AG09309 (cell line): ENCODE results near the gene KREMEN2.

Experiments used
- DNase-seq: peaks from one replicate; pipeline ENCODE4 v3.0.0-alpha.2; 2010; ENCODE audit warnings: low read depth
- H3K4me3 ChIP-seq: 2 replicates; pipeline ENCODE4 v1.5.1; 2011; ENCODE audit warnings: mild to moderate bottlenecking, low read depth, low read length, moderate library complexity; ENCODE audit not compliant: control insufficient read depth
- TF ChIP-seq, protein P1 (sequence below): IDR thresholded peaks from 2 replicates; pipeline ENCODE4 v1.5.1; 2011; ENCODE audit warnings: mild to moderate bottlenecking, low read depth, low read length, inconsistent platforms; ENCODE audit not compliant: insufficient read depth, control insufficient read depth; ENCODE audit errors: missing control alignments

The KREMEN2 gene

DNA sequence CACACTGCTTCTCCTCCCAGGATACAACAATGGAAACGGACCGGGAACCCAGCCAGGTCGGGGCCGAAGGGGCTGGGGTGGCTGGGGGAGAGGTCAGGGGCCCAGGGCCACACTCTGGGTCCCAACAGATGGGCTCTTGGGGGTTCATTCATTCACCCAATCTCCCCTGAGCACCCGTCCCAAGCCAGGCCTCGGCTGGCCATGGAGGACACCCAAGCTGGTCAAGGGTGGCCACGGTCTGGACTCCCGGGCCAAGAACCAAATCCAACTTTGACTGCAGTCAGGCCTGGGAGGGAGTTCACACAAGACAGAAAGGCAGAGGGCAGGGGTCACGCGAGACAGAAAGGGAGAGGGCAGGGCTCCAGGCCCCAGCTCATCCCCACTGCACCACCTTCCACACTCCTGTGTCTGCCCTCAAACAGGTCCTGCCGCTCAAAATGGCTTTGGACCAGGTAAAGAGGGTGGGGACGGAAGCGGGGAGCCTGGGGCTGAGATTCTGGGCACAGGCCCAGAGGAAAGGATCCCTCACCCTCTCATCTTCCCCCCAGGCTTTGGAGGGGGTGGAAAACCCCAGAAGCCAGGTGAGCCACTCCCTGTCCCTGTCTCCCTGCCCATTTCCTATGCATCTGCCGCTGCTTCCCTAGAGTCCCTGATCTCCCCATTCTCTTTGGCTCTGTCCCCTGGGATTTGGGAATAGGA, 28.5 kb downstream of the KREMEN2 start:
- no peak overlapping the region for H3K4me3 ChIP-seq
- no peak for DNase-seq
- TF ChIP-seq, protein P1, sequence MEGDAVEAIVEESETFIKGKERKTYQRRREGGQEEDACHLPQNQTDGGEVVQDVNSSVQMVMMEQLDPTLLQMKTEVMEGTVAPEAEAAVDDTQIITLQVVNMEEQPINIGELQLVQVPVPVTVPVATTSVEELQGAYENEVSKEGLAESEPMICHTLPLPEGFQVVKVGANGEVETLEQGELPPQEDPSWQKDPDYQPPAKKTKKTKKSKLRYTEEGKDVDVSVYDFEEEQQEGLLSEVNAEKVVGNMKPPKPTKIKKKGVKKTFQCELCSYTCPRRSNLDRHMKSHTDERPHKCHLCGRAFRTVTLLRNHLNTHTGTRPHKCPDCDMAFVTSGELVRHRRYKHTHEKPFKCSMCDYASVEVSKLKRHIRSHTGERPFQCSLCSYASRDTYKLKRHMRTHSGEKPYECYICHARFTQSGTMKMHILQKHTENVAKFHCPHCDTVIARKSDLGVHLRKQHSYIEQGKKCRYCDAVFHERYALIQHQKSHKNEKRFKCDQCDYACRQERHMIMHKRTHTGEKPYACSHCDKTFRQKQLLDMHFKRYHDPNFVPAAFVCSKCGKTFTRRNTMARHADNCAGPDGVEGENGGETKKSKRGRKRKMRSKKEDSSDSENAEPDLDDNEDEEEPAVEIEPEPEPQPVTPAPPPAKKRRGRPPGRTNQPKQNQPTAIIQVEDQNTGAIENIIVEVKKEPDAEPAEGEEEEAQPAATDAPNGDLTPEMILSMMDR: no peak

DNA sequence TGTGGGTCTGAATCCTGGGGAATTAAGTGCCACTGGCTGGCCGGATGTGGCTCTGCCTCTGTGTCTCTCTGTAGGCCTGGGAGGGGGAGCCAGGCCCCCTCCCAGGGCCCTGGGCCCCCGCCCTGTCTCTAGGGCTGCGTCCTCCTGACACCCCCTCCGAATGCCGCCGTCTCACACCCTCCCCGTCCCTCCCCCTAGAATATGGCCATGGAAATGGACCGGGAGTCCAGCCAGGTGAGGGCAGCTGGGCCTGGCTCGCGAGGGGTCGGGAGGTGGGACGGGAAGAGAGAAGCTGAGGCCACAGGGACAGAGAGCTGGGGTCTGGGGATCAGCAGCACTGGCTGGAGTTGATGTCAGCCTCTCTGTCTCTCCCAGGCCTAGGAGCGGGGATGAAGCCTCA, 32.2 kb downstream of the KREMEN2 start:
- H3K4me3 ChIP-seq: no peak overlapping the region
- DNase-seq: no peak
- TF ChIP-seq, protein P1: no peak

DNA sequence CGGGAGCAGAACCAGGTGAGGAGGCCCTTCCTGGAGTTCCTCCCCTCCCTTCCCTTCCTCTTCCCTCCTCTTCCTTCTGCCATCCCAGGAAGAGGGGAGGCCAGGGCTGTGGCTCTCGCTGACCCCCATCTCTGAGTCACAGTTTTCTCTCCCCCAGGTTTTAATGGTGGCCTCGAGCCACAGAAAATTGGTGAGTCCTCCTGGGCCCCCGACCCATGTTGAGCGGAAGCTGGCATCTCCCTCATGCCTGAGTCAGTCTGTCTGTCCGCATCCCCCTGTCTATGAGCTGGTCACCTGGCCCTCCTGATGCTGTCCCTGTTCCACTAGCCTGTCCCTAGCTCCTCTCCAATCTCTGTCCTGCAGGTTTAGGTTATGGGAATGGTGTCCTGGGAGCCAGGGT, 35.9 kb downstream of the KREMEN2 start:
- no peak for DNase-seq
- H3K4me3 ChIP-seq: no peak overlapping the region
- TF ChIP-seq, protein P1: no peak

DNA sequence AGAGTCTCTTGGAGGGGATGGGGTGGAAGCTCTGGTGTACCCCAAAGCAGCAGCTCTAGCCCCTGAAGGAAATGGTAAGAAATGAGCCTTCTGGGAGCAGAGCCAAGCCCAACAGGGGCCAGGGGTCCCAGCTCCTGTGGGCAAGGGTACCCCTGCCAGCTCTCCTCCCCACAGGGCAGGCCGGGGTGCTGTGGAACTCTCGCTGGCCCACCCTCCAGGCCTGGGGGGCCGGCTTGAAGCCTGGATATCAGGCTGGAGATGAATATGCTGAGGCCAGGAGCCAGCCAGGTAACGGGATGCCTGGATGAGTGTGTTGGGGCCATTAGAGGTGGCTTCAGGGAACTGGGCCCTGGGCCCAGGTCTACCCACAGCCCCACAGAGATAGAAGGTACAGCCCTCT, 36.5 kb downstream of the KREMEN2 start:
- H3K4me3 ChIP-seq: no peak overlapping the region
- TF ChIP-seq, protein P1: no peak

DNA sequence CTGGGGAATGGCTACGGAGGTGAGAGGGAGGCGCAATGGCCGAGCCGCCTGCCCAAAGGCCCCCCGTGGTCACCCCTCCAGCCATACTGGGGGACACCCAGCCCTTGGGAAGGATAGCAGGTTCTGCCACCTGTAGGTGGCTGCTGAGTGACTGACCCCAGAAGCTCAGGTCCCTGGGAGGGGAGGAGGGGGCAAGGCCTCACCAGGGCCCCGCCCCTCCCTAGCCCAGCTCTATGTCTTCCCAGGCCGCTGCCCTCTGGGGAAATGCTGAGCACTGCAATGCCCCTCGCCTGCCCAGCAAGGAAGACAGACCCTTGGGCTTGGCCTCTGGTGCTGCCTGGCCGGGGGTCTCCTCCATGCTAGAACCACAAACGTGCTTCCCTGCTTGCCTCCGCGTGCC, 37.2 kb downstream of the KREMEN2 start:
- H3K4me3 ChIP-seq: no peak overlapping the region
- no peak for DNase-seq
- TF ChIP-seq, protein P1: no peak

More for the DNA sequence above, 36.5 kb downstream of the KREMEN2 start:
- DNase-seq: no peak

DNA sequence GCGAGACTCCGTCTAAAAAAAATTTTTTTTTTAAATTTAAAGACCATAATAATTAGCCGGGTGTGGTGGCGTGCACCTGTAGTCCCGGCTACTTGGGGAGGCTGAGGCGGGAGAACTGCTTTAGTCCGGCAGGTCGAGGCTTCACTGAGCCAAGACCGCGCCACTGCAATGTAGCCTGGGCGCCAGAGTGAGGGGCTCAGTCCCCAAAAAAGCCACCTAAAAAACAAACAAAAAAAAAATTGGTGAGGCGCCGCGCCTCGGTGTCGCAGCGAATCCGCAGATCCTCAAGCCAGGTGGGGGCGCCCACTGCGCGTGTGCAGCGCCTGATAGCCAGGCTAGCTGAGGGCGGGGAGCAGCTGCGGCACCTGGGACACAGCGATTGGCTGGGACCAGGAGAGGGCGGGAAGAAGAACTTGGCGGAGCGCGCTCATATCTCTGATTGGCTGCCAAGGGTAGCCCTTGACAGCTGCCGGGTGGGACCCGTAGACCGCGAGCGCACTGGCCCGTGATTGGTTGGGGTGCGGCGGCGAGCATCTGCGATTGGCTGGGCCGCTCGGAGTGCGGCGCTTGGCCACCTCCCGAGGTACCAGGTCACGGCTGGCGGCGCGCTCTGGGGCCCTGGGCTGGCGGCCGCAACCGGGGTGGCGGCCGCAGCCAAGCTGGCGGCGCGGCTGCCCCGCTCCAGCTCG, 39.7 kb downstream of the KREMEN2 start:
- TF ChIP-seq, protein P1: peak; percentile 50
- no peak overlapping the region for H3K4me3 ChIP-seq
- DNase-seq: peak; percentile 88
